ENCODE measurements around the gene IL16.

The IL16 gene

DNA sequence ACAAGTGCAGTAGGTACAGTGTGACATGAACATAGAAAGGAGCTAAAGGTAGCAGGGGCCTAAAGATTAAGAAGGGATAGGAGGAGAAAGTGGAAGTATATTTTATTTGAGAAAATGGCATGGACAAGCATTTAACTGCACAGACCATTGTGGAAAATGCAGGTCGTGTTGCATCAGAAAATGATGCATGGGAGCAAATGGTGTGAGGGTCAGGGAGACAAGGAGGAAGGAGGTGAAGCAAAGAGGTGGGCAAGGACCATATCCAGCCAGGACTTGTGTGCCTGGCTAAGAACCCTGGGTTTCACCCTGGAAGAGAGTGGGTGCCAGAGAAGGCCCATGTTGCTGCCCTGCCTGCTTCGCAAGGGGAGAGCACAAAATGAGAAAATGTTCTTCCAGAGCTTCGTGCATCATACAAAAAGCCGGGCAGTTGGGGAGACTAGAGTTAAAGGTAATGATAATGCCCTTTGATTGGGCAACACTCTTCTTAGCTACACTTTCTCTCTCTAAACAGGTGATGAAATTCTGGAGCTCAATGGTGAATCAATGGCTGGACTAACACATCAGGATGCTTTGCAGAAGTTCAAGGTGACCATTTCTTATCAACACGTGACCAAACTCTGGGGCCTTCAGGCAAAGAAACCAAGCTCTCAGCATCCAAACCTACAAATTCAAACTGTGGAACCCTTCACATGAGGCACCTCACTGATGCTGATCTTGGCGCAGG is 81.8 kb downstream of the IL16 start:
- no peak for DNase-seq

DNA sequence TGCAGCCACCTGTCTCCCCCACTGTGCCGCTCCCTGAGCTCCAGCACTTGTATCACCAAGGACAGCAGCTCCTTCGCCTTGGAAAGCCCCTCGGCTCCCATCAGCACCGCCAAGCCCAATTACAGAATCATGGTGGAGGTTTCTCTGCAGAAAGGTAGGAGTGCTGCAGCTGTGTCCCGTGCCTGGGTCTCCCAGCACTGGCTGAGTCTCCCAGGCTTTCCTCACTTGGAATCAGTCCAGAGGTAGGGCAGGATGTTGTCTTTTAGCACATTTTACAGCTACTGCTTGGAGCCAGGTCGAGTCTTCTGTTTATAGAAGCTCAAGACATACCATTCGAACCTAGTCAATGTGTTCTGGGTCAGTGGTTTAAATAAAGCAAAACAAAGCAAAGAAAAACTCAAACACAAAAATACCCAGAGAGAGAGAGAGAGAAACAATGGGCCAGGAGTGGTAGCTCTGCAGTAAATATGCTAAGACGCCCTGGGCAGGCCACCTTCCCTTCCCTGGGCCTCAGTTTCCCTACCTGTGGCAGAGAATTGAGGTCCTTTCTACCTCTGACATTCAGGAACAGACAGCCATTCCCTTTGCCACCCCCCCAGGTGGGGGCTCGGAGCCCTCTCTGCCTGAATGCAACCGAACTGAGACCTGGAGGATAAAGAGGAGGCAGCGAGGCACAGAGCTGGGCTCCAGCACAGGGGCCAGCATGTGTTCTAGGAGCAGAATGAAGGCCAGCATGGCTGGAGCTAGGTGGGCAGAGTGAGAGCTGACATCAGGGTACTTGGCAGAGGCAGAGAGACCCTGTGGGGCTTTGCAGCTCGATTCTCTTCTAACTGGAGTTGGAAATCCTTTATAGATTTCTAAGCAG is 83.2 kb downstream of the IL16 start:
- DNase-seq = no peak

DNA sequence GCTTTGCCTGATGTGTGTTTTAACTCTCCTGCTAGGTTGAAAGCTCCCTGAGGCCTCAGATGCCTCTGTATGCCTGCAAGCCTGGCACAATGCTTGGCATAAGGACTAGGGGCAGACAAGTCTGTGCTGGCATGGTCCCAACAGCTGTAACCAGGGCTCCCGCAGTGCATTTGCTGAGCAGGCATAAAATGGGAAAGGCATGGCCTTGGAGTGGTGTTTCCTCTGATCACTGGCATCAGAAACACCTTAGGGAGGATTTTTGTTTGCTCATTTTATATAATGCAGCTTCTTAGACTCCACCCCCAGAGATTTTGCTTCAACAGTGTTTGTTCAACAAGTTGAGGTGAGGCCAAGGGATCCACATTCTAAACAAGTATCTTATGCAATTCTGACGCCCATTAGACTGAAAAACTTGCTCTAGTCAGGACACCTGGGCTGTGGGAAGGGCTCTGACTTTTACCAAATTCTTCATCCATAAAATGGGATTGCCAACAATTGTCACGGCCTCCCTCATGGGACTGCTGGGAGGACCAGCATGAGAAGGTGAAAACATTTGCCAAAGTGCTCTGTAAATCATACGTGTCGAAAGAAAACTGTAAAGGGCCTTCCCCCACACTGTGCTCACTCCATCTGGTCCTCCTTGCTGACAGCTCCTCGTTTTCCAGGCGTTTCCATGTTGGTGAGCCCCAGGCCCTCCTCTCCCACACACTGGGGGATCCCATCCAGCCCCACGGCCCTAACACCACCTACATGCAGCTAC is 84.2 kb downstream of the IL16 start:
- no peak for DNase-seq

DNA sequence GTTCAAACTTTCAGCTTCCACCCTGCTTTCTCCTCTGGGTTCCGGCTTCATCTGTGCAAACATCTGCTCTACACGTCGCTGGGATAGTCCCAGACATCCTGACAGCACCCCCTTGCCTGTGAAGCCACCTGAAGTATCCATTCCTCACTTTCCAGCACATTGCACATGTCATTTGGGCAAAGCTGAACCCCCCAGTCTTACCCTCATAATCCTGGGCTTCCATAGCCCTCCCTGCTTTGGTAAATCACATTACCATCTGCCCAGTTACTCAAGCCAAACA is 84.7 kb downstream of the IL16 start:
- no peak for DNase-seq

DNA sequence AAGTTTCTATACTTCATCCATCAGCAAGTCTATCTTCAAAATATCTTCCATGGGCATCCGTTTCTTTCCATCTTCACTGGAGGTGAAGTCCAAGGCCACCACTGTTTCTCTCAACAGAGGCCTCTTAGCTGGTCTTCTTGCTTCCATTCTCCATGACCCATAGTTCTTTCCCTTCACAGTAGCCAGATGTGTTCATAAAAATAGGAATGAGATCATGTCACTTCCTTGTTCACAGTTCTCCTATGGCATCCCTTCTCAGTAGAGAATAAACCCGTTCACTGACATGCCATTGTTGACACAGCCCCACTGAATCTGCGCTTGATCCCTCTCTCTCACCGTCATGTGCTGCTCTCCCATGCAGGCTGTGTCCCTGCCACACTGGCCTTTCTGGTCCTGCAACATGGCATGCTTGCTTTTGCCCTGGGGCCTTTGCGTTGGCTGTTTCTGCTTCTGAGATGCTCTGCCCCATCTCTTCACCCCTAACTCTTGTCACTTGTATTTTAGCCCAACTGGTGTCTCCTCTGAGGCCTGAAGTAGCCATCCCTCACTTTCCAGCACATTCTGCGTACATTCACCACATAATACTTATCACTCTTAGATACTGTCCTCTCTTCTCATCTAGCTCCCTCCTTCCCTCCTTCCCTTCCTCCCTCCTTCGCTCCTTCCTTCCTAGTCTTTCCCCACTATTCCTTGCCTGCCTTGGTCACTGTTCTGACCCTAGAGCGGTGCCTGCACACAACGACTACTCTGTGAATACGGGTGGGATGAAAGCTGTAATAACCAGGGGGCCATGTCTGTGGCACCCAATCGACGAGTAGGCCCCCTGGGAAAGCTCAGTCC is 85.3 kb downstream of the IL16 start:
- DNase-seq = no peak

DNA sequence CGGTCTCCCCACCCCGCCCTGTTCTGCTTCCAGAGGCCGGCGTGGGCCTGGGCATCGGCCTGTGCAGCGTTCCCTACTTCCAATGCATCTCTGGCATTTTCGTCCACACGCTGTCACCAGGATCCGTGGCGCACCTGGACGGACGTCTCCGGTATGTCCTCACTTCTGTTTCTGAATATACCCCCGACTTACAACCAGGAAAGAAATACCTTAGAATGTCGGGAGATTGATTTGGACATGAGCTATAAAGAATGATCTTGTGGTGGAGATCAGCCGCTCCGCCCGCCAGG is 85.9 kb downstream of the IL16 start:
- no peak for DNase-seq

DNA sequence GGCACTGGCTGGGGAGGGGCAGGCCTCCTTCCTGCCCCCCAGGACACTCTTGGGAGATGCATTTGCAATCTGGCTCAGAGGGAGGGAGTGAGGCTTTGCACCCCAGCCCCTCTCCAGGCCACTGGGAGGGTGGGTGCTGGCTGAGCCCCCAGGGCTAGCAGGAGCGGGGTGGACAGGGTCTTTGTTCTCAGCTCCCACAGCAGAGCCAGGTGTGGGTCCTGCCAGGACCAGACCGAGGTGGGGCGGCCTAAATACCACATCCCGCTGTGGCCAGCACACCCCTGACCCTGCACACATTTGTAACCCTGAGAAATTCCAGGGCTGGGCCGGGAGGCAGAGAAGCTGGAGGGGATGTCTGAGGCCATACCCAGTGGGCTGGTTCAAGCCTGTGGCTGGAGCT is 86.2 kb downstream of the IL16 start:
- DNase-seq = no peak

DNA sequence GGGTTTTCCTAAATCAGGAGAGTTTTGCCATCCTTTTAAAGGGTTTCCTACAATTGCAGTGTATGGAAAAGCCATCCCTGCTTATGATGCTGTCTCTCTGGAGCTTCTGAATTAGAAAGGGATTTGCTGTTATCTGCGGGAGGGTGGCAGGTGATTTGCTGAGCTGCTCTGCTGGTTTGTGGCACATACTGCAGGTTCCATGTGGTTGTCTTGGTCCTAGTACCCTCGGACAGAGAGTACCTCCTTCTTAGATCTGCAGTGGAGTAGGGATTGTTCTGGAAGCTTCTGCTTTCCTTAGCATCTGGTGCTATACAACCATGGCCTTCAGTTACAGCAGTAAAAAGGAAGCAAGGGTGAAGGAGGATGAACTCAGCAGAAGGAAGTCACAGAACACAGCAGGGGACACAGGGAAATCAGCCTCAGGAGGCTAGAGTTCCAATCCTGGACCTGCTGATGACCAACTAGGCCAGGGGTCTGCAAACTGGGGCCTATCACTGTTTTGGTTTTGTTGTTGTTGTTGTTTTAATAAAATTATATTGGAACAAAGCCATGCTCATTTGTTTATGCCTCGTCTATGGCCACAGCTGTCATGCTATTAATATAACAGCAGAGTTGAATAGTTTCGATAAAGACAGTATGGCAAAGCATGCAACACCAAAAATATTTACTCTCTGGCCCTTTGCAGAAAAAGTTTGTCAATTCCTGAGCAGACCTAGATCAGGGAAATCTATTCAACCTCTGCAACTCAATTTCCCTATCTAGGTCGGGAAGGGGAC is 87.8 kb downstream of the IL16 start:
- no peak for DNase-seq

DNA sequence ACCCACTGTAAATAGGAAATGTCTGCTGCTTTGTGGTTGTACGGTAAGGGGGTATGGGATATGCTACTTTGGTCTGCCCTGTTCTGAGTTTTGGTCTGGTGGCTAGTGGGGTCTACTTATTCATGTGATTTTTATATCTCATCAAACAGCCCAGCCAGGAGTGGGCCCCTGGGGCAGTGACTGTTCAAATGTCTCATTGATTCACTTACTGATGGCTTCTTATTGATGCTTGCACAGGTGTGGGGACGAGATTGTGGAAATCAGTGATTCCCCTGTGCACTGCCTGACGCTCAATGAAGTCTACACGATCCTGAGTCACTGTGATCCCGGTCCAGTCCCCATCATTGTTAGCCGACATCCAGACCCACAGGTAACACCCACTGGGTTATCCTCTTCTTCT is 88.8 kb downstream of the IL16 start:
- DNase-seq = no peak

DNA sequence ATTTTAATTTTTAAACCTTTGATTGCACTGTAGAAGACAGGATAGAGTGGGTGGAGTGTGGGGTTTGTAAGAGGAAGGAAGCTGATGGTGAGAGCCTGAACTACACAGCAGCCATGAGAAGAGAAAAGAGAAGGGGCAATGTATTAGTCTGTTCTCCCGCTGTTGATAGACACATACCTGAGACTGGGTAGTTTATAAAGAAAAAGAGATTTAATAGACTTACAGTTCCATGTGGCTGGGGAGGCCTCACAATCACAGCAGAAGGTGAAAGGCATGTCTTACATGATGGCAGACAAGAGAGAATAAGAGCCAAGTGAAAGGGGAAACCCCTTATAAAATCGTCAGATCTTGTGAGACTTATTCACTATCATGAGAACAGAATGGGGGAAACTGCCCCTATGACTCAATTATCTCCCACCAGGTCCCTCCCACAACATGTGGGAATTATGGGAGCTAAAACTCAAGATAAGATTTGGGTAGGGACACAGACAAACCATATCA is 90.0 kb downstream of the IL16 start:
- peak in 4 of 6 experiments; percentile 20 to 69 (median 56) for DNase-seq

DNA sequence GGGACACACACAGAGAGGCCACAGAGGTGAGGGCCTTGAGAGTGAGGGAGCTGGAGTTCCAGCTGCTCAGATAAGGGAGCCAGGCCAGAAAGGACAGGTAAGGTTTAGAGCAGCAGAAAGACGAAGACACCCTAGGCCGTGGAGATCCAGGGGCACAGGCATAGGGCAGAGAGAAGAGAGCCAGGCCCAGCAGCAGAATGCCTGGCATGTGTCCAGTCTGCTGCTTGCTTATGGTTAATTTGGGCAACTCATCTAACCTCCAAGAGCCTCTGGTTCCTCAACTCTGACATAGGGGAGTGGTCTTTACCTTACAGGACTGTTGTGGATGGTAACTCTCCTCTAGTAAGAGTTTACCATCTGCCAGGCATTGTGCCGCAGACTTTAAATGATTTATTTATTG is 91.4 kb downstream of the IL16 start:
- no peak for DNase-seq

DNA sequence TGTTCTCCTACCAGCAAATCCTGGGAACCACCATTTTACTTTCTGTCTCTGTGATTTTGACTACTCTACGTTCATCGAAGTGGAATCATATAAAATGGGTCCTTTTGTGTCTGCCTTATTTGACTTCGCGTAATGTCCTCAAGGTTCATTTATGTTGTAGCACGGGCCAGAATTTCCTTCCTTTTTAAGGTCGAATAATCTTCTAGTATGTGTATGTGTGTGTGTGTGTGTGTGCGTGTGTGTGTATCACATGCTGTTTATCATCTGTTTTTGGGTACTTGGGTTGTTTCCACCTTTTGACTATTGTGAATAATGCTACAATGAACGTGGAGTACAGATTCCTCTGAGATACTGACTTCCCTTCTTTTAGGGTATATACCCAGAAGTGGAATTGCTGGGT is 91.9 kb downstream of the IL16 start:
- no peak for DNase-seq

DNA sequence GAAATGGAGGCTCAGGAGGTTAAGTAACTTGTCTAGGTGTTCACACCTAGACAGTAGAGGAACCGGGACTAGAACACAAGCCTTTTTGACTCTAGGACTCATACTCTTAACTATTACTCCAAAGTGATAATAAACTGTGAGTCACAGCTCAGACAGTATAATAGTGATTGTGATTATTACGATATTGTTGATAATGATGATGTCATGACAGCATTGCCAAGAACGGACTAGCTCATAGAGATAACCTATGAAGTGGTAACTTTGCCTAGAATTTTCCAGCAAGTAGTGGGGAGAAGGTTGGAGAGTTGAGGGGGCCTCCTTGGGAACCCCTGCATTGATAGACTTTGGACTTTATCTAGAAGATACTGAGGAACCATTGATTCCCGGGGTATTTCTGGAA is 93.2 kb downstream of the IL16 start:
- DNase-seq = no peak

DNA sequence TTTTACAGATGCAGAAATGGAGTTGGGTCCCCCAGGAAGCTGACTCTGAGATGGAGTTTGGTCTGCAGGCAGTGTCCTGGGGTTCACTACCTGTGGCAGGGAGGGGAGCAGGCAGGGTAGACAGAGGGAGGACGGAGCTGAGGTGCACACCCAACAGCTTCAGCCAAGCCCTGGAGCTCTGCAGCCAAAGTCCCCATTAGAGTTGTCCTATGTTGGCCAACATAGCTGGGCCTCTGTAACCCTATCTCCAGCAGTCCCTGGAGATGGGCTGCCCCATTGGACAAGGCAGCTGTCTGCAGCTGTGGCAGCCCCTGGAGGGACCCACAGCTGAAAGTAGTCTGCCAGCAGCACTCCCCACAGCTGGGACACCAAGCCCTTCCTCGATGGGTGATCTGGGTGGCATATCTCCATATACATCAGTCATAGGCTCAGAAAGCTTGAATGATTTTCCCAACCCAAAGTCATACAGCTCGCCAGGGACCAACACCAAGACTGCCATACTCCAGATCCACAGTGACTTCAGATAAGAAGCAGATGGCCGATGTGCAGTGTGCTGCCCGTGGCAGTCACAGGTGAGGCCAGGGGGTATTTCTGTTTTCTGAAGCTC is 95.3 kb downstream of the IL16 start:
- DNase-seq = no peak

DNA sequence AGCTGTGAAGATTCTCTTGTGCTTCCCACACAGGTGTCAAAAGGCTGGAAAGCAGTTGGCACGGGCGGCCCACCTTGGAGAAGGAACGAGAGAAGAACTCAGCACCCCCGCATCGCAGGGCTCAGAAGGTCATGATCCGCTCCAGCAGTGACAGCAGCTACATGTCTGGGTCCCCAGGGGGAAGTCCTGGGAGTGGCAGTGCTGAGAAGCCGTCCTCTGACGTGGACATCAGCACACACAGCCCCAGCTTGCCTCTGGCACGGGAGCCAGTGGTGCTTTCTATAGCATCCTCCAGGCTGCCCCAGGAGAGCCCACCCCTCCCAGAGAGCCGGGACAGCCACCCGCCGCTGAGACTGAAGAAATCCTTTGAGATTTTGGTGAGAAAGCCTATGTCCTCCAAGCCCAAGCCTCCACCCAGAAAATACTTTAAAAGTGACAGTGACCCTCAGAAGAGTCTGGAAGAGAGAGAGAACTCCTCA is 95.9 kb downstream of the IL16 start:
- DNase-seq = peak in 3 of 6 experiments; percentile 35 to 56 (median 41)

DNA sequence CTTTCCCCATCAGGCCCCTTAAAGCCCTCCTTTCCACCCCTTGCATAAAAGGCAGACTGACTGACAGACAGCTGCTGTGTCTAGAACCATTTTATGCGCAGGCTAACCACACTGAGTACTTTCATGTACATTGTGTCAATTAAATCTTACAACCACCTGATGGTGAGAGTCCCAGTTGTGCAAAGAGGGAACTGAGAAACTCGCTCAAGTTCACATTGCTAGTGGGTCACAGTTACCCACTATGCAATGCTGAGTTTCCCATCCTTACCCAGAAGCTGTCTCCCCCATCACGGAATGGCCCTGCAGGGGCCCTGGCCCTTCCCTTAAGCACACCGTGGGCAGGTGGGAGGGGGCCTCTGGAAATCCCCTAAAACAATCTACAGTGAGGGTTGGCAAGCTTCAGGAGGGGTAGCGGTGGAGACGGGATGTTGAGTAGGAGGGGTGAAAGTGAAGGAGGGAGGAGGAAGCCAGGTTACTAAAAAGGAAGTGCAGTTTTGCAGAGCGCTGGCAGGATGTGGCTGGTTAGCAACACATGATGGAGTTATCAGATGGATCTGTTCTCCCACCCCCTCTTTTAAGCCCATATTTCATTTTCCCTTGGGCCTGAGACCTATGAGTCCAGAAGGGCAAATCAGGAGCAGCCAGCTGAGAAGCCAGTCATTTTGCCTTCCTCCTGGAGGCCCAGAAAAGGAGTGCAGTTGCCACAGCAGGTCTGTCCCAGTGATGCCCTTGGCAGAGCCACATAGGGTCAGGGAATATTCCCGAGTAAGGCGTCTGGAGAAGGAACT is 97.2 kb downstream of the IL16 start:
- peak; percentile 71 to 91 (median 82) for DNase-seq

DNA sequence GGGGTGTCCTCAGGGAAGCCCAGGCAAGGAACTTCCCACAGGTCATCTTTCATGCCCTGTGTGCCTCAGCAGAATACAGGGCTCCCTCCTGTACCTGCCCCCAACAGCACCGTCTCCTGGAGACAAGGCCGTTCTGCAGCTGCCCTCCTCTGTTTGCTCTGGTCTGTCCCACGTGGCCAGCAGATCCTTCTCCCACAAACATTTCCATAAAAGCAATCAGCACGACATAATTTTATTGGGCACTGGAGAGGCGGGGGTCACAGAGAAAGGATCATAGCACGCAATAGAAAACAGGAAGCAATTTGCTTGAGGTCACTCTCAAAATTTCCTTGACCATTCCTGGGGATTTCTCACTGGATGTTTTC is 97.8 kb downstream of the IL16 start:
- DNase-seq = no peak

DNA sequence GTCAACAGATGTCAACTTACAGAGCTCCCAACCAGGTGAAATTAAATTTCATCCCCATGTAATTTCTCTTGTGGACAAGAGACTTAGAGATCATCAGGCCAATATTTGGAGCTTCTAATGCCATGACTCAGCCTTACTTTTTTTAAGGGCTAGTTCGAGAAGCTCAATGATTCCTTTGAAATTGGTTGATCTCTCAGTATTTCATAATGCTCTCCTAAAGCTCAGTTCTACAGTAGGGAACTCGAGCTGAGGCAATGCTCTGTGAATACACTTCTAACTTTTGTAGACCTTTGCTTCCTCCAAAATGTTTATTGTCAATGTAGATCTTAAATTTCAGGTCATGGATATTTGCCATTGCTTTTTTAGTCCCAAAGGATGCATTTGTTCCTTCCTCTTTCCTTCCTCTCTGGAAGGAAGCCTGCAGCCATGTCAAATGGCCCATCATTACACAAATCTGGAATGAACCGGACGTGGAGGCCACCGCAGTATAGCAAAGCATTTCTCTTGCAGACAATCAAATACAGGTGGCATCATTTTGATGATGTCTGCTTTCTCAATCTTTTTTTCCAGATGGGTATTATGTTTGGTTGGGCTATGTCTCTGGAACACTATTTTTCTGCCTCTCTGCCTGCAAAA is 98.9 kb downstream of the IL16 start:
- no peak for DNase-seq

DNA sequence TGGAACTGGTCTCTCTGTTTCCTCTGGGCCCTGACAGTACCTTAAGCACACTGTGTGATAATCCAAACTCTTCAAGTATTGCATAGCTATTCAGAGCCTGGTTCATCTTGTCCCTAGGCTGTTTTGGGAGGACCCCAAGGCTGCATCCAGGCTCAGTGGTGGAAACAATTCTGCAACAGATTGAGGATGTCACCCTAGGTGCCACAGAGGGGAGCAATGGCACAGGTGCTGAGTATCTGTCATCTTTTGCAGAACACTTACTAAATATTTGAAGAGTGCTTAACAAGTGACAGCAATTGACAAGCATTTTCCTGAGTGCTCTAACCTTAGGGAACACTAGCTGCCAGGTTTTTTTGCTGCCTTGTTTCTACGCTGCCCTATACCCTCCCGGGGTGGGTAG is 99.5 kb downstream of the IL16 start:
- no peak for DNase-seq

DNA sequence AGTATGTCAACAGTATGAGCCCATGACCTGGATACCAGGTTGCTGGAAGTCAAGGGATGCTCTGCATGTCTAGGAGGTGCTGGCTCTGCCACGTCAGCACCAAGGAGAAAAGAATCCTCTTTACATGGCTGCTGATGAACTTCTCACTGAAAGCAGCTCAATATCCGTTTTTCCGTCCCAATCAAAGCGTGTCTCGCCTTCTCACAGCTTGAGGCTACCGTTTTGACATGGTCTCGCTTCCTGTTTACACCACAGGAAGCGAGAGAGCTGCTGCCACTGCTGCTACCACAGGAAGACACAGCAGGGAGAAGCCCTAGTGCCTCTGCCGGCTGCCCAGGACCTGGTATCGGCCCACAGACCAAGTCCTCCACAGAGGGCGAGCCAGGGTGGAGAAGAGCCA is 100.0 kb downstream of the IL16 start:
- DNase-seq = peak; percentile 44 to 87 (median 73)

All from stimulated activated naive CD4-positive, alpha-beta T cell (primary cell).